ENCODE data around the gene RABL6.

Gene RABL6

DNA sequence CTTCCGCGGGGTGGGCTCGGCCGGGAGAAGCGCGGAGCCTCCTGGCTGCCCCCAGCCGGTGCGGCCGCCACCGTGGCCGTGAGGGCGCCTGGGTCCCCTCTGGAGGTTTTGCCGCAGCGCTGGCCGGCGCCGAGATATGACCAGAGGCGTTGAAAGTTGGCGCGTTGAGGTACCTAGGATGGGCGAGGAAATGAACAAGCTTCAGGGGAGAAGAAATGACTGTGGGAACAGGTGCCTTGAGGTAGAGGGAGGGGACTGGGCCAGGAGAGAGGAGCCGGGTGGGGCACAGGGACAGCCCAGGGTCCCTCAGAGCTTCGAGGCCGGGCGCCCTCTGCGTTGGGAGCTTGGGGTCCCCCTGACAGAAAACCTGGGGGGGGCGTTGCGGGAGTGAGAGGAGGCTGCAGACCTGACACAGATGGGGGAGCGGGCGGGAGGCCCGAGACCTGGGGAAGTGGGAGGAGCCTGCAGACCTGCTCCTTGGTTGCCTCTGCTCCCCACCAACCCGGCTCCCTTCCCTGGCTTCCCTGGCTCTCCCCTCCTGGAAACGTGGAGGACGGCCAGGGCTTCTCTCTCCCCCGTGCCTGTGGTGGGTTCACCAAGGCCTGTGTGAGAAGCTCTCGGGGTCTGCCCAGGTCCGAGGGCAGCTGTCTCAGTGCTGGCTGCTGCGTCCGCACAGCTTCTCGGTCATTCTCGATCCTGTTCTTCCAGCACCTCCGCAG lies 14.2 kb downstream of the RABL6 start:
- TF ChIP-seq, protein P1, sequence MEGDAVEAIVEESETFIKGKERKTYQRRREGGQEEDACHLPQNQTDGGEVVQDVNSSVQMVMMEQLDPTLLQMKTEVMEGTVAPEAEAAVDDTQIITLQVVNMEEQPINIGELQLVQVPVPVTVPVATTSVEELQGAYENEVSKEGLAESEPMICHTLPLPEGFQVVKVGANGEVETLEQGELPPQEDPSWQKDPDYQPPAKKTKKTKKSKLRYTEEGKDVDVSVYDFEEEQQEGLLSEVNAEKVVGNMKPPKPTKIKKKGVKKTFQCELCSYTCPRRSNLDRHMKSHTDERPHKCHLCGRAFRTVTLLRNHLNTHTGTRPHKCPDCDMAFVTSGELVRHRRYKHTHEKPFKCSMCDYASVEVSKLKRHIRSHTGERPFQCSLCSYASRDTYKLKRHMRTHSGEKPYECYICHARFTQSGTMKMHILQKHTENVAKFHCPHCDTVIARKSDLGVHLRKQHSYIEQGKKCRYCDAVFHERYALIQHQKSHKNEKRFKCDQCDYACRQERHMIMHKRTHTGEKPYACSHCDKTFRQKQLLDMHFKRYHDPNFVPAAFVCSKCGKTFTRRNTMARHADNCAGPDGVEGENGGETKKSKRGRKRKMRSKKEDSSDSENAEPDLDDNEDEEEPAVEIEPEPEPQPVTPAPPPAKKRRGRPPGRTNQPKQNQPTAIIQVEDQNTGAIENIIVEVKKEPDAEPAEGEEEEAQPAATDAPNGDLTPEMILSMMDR (IDR thresholded peaks at IDR 0.05), result no peak

DNA sequence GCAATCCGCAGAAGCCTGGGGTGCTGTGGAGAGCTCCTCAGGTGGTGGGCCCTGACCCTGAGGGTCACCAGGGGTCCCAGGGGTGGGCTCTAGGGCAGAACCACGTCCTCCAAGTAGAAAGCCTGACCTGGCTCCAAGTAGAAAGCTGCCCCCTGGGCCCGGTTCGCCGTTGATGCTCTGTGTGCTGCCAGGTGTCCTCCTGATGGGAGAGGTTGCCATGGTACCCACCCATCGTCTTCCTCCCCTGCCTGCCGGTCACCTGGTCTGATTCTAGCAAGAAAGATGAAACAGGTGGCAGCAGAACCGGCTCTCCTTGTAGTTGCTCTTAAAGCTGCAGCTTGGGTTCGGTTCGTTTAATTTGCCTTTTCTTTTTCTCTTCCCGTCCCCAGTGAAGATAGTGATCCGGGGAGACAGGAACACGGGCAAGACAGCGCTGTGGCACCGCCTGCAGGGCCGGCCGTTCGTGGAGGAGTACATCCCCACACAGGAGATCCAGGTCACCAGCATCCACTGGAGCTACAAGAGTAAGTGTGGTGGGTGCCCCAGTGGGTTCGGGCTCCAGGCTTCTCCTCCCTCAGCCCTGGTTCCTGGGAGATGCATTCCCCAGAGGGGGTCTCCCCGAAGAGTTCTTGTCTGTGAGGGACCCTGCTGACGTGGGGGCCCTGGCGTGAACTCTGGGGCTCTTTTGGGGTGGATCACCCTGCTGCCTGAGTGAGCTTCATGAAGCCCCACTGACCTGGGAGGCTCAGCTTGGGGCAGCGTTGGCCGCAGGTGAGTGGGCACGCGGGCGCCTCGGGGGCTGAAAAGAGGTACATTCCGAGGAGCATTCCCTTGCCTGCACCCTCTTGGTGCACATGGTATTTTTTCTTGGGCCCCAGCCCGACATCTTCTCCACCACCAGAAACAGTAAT lies 15.6 kb downstream of the RABL6 start:
- TF ChIP-seq, protein P1 (IDR thresholded peaks at IDR 0.05), result no peak

DNA sequence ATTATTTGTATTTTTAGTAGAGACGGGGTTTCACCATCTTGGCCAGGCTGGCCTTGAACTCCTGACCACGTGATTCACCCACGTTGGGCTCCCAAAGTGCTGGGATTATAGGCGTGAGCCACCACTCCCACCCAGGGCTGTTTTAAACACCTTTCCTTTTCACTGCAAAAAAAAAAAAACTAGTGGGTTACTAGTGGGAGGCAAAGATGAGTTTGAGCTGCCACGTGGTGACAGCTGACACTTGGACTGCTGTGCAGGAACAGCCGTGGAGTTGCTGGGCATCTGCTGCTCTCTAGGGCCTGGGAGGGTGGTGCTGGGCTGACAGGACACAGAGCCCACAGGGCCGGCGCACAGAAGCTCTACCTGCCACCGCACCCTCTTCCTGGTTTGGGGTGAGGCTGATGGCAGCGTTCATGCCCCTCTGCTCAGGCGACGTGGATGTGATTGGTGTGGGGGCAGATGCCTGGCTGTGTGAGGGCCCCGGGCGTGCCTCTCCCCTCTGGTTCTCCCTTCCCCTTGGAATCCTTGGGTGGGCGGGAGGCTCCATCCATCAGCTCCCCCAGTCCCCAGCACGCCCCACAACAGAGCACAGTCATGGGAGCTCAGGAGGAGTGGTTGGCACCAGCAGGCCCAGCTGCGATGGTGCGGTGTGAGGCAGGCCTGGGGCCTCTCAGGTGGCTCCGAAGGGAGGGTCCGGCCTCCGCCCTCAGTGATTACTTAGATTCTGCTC lies 16.9 kb downstream of the RABL6 start:
- TF ChIP-seq, protein P1 (IDR thresholded peaks at IDR 0.05), result no peak

DNA sequence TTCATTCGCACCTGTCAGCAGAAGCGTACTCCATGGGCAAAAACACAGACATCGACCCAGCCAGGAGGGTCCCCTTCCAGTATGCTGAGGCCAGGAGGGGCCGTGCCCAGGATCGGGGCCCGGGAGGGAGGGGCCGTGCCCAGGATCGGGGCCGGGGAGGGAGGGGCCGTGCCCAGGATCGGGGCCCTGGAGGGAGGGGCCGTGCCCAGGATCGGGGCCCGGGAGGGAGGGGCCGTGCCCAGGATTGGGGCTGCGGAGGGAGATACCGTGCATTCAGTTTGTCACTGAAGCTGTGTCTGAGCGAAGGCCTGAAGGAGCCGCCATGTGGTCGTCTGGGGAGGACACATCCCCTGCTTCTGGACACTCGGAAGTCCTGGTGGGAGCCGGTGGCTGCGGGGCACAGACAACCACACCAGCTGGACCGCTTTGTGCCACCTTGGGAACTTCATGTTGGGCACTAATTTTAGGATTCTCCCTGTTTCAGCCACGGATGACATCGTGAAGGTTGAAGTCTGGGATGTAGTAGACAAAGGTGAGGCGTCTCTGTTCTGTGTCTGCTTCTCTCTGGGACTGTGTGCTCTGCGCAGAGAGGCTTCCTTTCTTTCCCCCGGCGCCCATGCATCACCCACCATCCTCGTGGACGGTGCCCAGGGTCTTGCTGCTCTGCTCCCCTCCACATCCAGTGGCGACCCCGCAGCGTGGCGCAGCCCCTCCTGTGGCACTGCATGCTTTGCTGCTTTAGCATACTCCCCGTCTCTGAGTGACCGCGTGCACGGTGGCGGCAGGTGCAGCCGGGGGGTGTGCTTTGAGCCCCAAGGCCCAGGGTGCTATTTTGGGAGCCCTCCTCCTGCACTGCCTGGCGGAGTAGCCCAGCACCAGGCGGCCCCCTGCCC lies 17.8 kb downstream of the RABL6 start:
- TF ChIP-seq, protein P1 (IDR thresholded peaks at IDR 0.05), result no peak

DNA sequence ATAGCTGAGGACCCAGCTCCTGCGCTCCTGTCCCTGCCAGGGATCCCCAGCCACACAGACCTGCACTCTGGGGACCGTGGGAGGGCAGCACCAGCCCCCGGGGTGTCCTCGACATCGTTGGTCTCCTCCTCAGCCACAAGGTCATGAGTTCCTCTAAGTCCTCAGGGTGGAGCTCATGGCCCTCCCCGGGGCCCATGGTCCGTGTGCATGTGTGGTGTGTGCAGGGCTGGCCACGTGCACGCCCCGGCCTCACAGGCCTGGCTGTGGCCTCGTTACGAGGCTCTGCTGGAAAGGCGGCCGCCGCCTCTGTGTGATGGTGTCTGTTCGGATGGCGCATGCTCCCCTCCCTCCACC lies 18.4 kb downstream of the RABL6 start:
- TF ChIP-seq, protein P1 (IDR thresholded peaks at IDR 0.05), result no peak

DNA sequence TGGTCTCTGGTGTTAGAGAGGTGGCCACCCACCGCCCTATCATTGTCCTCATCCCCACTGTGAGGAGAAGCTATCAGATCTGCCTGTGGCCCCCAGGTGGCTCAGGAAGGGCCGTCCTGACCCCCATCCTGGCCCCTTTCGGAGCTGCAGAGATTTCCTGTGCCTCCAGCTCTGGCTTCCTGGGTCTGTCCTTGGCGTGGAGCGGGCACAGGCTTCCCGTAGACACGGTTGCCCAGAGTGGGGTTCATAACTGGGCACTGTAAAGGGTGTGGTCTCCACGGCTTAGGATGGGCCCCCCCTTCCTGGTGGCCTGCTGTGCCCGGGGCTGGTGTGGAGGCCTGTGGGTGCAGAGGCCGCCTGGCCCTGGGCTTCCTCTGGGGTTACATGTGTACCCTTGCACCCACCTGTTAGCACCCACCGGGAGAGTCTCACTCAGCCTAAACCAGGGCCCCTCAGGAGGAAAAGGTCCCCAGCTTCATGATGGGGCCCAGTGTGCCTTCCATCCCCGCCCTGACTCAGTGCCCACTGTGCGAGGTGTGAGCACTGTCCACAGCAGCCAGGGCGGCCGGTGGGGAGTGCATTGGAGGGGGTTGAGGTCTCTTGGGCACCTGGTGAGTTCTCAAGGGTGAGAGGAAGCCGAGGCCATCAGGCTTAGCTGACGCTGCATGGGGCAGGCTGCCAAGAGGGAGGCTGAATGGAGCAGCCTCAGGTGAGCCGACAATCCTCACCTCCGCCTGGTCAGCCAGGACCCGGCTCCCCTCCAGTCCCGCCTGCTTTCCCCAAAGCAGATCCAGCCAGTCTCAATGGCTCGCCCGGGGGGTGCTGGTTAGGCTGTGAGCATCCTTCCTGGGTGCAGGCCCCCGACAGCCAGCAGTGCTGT lies 19.2 kb downstream of the RABL6 start:
- TF ChIP-seq, protein P1 (IDR thresholded peaks at IDR 0.05), result no peak
